Keratinocyte (primary cell): Measurements from ENCODE around the gene DPP8. TPM values are rescaled to one million over a fixed set of nuclear protein-coding genes. Genes with fewer than 3 reads are reported as not detected.
"Not testable (repeated sequence)": the region's sequence is repeated elsewhere in the genome, so short reads cannot be mapped to it uniquely, and the experiment has no call there.

ENCODE experiments used
- DNase-seq: peaks from one replicate; pipeline ENCODE4 v3.0.0-alpha.2; 2011; ENCODE audit warnings: low read depth, missing footprints, low spot score
- FAIRE-seq: peaks from 2 replicates; lab custom pipeline; 2011; peaks lifted over from hg19 to GRCh38; lab: Jason Lieb, UNC
- H2AFZ ChIP-seq: 2 replicates; pipeline ENCODE4 v1.6.0; 2012; ENCODE audit warnings: low read length, control low read depth, inconsistent platforms; ENCODE audit not compliant: control insufficient read depth
- H3K27ac ChIP-seq: 2 replicates; pipeline ENCODE4 v1.5.1; 2011; ENCODE audit warnings: low read length; ENCODE audit not compliant: control insufficient read depth, insufficient read depth
- H3K27me3 ChIP-seq: 3 replicates; pipeline ENCODE4 v1.6.0; 2011; ENCODE audit warnings: low read length; ENCODE audit not compliant: control insufficient read depth, insufficient read depth; ENCODE audit errors: extremely low read depth
- H3K36me3 ChIP-seq, 2 experiments: 2 replicates in 1 of 2; 3 replicates in 1 of 2; pipeline ENCODE4 v1.5.1; 2011; ENCODE audit warnings: low read length in 2 of 2, mild to moderate bottlenecking in 1 of 2; ENCODE audit not compliant: control insufficient read depth in 2 of 2, insufficient read depth in 2 of 2; ENCODE audit errors: extremely low read depth in 1 of 2
- H3K4me1 ChIP-seq: 3 replicates; pipeline ENCODE4 v1.5.1; 2011; ENCODE audit warnings: low read length; ENCODE audit not compliant: control insufficient read depth, insufficient read depth; ENCODE audit errors: extremely low read depth
- H3K4me2 ChIP-seq: 3 replicates; pipeline ENCODE4 v1.6.0; 2011; ENCODE audit warnings: low read depth, low read length; ENCODE audit not compliant: control insufficient read depth, insufficient read depth; ENCODE audit errors: extremely low read depth
- H3K4me3 ChIP-seq, 3 experiments: fragments of 200-600 bp in 1 of 3; sonication (generic) in 1 of 3; 2 replicates in 2 of 3; 3 replicates in 1 of 3; pipeline ENCODE4 v1.5.1; 2011 to 2016; ENCODE audit warnings: low read length in 3 of 3, mild to moderate bottlenecking in 3 of 3, control low read depth in 2 of 3, inconsistent platforms in 1 of 3, low read depth in 1 of 3, mixed read lengths in 1 of 3, mixed run types in 1 of 3, moderate library complexity in 1 of 3; ENCODE audit not compliant: control insufficient read depth in 2 of 3, insufficient read depth in 2 of 3; ENCODE audit errors: extremely low read depth in 1 of 3
- H3K79me2 ChIP-seq: 2 replicates; pipeline ENCODE4 v1.6.0; 2012; ENCODE audit warnings: low read length; ENCODE audit not compliant: control insufficient read depth, insufficient read depth
- H3K9ac ChIP-seq: 3 replicates; pipeline ENCODE4 v1.6.0; 2011; ENCODE audit warnings: low read length; ENCODE audit not compliant: control insufficient read depth, insufficient read depth; ENCODE audit errors: extremely low read depth
- H3K9me1 ChIP-seq: 3 replicates; pipeline ENCODE4 v1.6.0; 2011; ENCODE audit warnings: low read length; ENCODE audit not compliant: control insufficient read depth, insufficient read depth; ENCODE audit errors: extremely low read depth
- H3K9me3 ChIP-seq: 2 replicates; pipeline ENCODE4 v1.5.1; 2012; ENCODE audit warnings: low read depth, low read length; ENCODE audit not compliant: control insufficient read depth
- H4K20me1 ChIP-seq: 3 replicates; pipeline ENCODE4 v1.6.0; 2011; ENCODE audit warnings: low read length; ENCODE audit not compliant: control insufficient read depth, insufficient read depth; ENCODE audit errors: extremely low read depth
- CTCF ChIP-seq, 3 experiments: IDR thresholded peaks in 1 of 3; conservative IDR thresholded peaks in 1 of 3; optimal IDR thresholded peaks in 1 of 3; 2 replicates in 2 of 3; 3 replicates in 1 of 3; pipeline versions ENCODE3 to v1.5.1; 2011; ENCODE audit warnings: low read length in 3 of 3, mild to moderate bottlenecking in 3 of 3, moderate library complexity in 2 of 3, control low read depth in 1 of 3, inconsistent platforms in 1 of 3; ENCODE audit not compliant: insufficient read depth in 2 of 3; ENCODE audit errors: extremely low read depth in 1 of 3
- EZH2 ChIP-seq: IDR thresholded peaks from one replicate; pipeline ENCODE4 v1.6.1; 2012; ENCODE audit warnings: inconsistent platforms, mild to moderate bottlenecking, low read length, moderate library complexity
- dilution Hi-C: fragments of 300-500 bp; cut with MboI; formaldehyde crosslinking; loops from one replicate; pipeline ENCODE4 v1.7.0; 2020; ENCODE audit warnings: low sequenced_read_pairs; ENCODE audit not compliant: extremely low pct_ligation_motif_present
- polyA plus RNA-seq, 5 experiments: library from polyadenylated mRNA; depleted of rRNA in 3 of 5; stranded (reverse) in 3 of 5; stranded (forward) in 1 of 5; unstranded in 1 of 5; fragments of >200 nt; gene quantifications; 1 replicate in 1 of 5; 2 replicates in 3 of 5; 3 replicates in 1 of 5; pipeline versions ENCODE4 v1.2.1 to v1.2.3, GENCODE V29; 2011 to 2012; ENCODE audit warnings: missing spikeins in 2 of 5, low read depth in 1 of 5, low replicate concordance in 1 of 5

The DPP8 gene
- polyA plus RNA-seq, 1 donor (not counting 4 experiments of a cell fraction or from before 2014, with no cell fraction given) = 21.6 TPM

- Histone ChIP-seq H2AFZ (no peak overlapping the region), H4K20me1 (no peaks in the 10 kb centered on the region), H3K4me2 (no peak overlapping the region), H3K9me1 (no peaks in the 10 kb centered on the region), H3K27ac (no peak overlapping the region), H3K36me3 (peaks cover 8% of the 10 kb centered on the region in 2 experiments), H3K9ac (no peak overlapping the region), H3K79me2 (no peaks in the 10 kb centered on the region), H3K9me3 (no peaks in the 10 kb centered on the region), H3K27me3 (no peaks in the 10 kb centered on the region), H3K4me3 (no peak overlapping the region), H3K4me1 (no peaks in the 10 kb centered on the region)
- dilution Hi-C loops = no loop called here
- DNase-seq (no peak), FAIRE-seq (no peak)
- TF ChIP-seq EZH2 (no peak), CTCF (optimal IDR thresholded peaks at IDR 0.05 in 1 of 3, IDR thresholded peaks at IDR 0.05 in 1 of 3, conservative IDR thresholded peaks at IDR 0.05 in 1 of 3; ENCODE audit: extremely low read depth in 1 of 3, insufficient read depth in 2 of 3, low read length in 3 of 3) (no peak)
Measured at GRCh38 chr15:65466901-65467300, 50.6 kb downstream of the DPP8 start.

- H3K27me3 ChIP-seq, H3K9me1 ChIP-seq, H3K4me2 ChIP-seq, H2AFZ ChIP-seq, H3K27ac ChIP-seq, H3K79me2 ChIP-seq, dilution Hi-C loops, H4K20me1 ChIP-seq, H3K9me3 ChIP-seq, H3K4me3 ChIP-seq, FAIRE-seq, H3K9ac ChIP-seq, DNase-seq, H3K4me1 ChIP-seq: not testable (repeated sequence)
- H3K36me3 ChIP-seq = peaks cover 8 to 17% of the 10 kb centered on the region in 2 experiments
Measured at GRCh38 chr15:65463096-65463495, 54.4 kb downstream of the DPP8 start.

- H3K4me1 ChIP-seq = no peaks in the 10 kb centered on the region
- H3K4me3 ChIP-seq = no peak overlapping the region
- H3K9ac ChIP-seq = no peak overlapping the region
- no peaks in the 10 kb centered on the region for H3K27me3 ChIP-seq
- no peak overlapping the region for H2AFZ ChIP-seq
- TF ChIP-seq EZH2 (no peak), CTCF (optimal IDR thresholded peaks at IDR 0.05 in 1 of 3, IDR thresholded peaks at IDR 0.05 in 1 of 3, conservative IDR thresholded peaks at IDR 0.05 in 1 of 3; ENCODE audit: extremely low read depth in 1 of 3, insufficient read depth in 2 of 3, low read length in 3 of 3) (no peak)
- no peak for FAIRE-seq
- dilution Hi-C loops = no loop called here
- H3K9me1 ChIP-seq = no peaks in the 10 kb centered on the region
- no peaks in the 10 kb centered on the region for H4K20me1 ChIP-seq
- H3K79me2 ChIP-seq = no peaks in the 10 kb centered on the region
- H3K4me2 ChIP-seq = no peak overlapping the region
- H3K27ac ChIP-seq = no peak overlapping the region
- H3K36me3 ChIP-seq = peaks cover 5 to 16% of the 10 kb centered on the region in 2 experiments
- no peaks in the 10 kb centered on the region for H3K9me3 ChIP-seq
- no peak for DNase-seq
Measured at GRCh38 chr15:65460741-65461347, 56.6 kb downstream of the DPP8 start.

GRCh38 chr15:65455256-65455655 is 62.2 kb downstream of the DPP8 start:
- H3K9me1 ChIP-seq, dilution Hi-C loops, H3K4me1 ChIP-seq, H2AFZ ChIP-seq, H3K9ac ChIP-seq, H3K4me2 ChIP-seq, FAIRE-seq, H4K20me1 ChIP-seq, DNase-seq, H3K27ac ChIP-seq, H3K79me2 ChIP-seq, H3K4me3 ChIP-seq, H3K27me3 ChIP-seq, H3K9me3 ChIP-seq: not testable (repeated sequence)
- peaks cover 8 to 15% of the 10 kb centered on the region in 2 experiments for H3K36me3 ChIP-seq
